NCI-H524 (cell line): ENCODE data around the gene LAIR2.
"Not testable (repeated sequence)": the region's sequence is repeated elsewhere in the genome, so short reads cannot be mapped to it uniquely, and the experiment has no call there.

Experiments
- DNase-seq, 2 experiments: peaks; one replicate each; lab custom pipeline; 2025; lab: John Stamatoyannopoulos, UW

LAIR2 gene

GRCh38 chr19:54493967-54494585 is 8.6 kb upstream of the LAIR2 start:
- no peak for DNase-seq

- not testable (repeated sequence) for DNase-seq
Measured at GRCh38 chr19:54495284-54495683, 7.3 kb upstream of the LAIR2 start.

- DNase-seq = not testable (repeated sequence)
Measured at GRCh38 chr19:54497747-54498450, 4.7 kb upstream of the LAIR2 start.

GRCh38 chr19:54498451-54498772 is 4.2 kb upstream of the LAIR2 start:
- not testable (repeated sequence) for DNase-seq

GRCh38 chr19:54505542-54505941 is 2.9 kb downstream of the LAIR2 start:
- DNase-seq = not testable (repeated sequence)

- no peak for DNase-seq
Measured at GRCh38 chr19:54506079-54506478, 3.4 kb downstream of the LAIR2 start.

GRCh38 chr19:54507038-54507717 is 4.5 kb downstream of the LAIR2 start:
- not testable (repeated sequence) for DNase-seq

GRCh38 chr19:54507824-54508223 is 5.2 kb downstream of the LAIR2 start:
- no peak for DNase-seq

- not testable (repeated sequence) for DNase-seq
Measured at GRCh38 chr19:54508487-54508886, 5.9 kb downstream of the LAIR2 start.

GRCh38 chr19:54509200-54509940 is 6.7 kb downstream of the LAIR2 start:
- not testable (repeated sequence) for DNase-seq

GRCh38 chr19:54515156-54515555 is 12.5 kb downstream of the LAIR2 start:
- no peak for DNase-seq

GRCh38 chr19:54517483-54517882 is 14.9 kb downstream of the LAIR2 start:
- no peak for DNase-seq

- no peak for DNase-seq
Measured at GRCh38 chr19:54518844-54519243, 16.2 kb downstream of the LAIR2 start.

GRCh38 chr19:54521022-54521859 is 18.6 kb downstream of the LAIR2 start:
- no peak for DNase-seq

GRCh38 chr19:54521860-54522513 is 19.4 kb downstream of the LAIR2 start:
- DNase-seq = no peak

GRCh38 chr19:54523403-54523802 is 20.8 kb downstream of the LAIR2 start:
- no peak for DNase-seq

GRCh38 chr19:54525636-54526035 is 23.0 kb downstream of the LAIR2 start:
- no peak for DNase-seq

GRCh38 chr19:54526972-54527371 is 24.3 kb downstream of the LAIR2 start:
- DNase-seq = no peak

GRCh38 chr19:54530866-54531265 is 28.2 kb downstream of the LAIR2 start:
- DNase-seq = no peak

- no peak for DNase-seq
Measured at GRCh38 chr19:54532528-54532927, 29.9 kb downstream of the LAIR2 start.

GRCh38 chr19:54533476-54533875 is 30.8 kb downstream of the LAIR2 start:
- DNase-seq = no peak
